Prostate gland (tissue), 2 donors: Measurements from ENCODE around the gene HIVEP3. TPM values are rescaled to one million over a fixed set of nuclear protein-coding genes. Genes with fewer than 3 reads are reported as not detected.

ENCODE experiments used
- DNase-seq: peaks from one replicate; pipeline ENCODE4 v3.0.0-alpha.2; 2019; ENCODE audit warnings: low spot score
- H3K27ac ChIP-seq, 2 donors: fragments of 200-600 bp; sonication (generic); 2 replicates each; pipeline ENCODE4 v1.5.1; 2017 to 2019
- H3K27me3 ChIP-seq: fragments of 200-600 bp; sonication (generic); replicated peaks from 2 replicates; pipeline ENCODE4 v1.5.1; 2019; ENCODE audit not compliant: insufficient read depth
- H3K36me3 ChIP-seq, 2 donors: fragments of 200-600 bp; sonication (generic); 1 replicate in 1 of 2; 2 replicates in 1 of 2; pipeline versions ENCODE4 v1.5.1 to v1.8.1; 2017 to 2019
- H3K4me1 ChIP-seq: fragments of 200-600 bp; sonication (generic); replicated peaks from 2 replicates; pipeline ENCODE4 v1.5.1; 2019
- H3K4me3 ChIP-seq, 2 donors: fragments of 200-600 bp; sonication (generic); 2 replicates each; pipeline ENCODE4 v1.5.1; 2017 to 2019
- H3K9me3 ChIP-seq: fragments of 200-600 bp; sonication (generic); 2 replicates; pipeline ENCODE4 v1.5.1; 2017
- POLR2A ChIP-seq: fragments of 450-650 bp; IDR thresholded peaks from one replicate; pipeline ENCODE4 v1.6.1; 2016; ENCODE audit warnings: antibody characterized with exemption, mild to moderate bottlenecking
- POLR2AphosphoS5 ChIP-seq: sonication (generic); formaldehyde crosslinking; IDR thresholded peaks from one replicate; pipeline ENCODE4 v1.6.1; 2017; ENCODE audit warnings: antibody characterized with exemption
- WGBS: methylation state at CpG from one replicate; pipeline ENCODE4 v1.1.5; 2018; 5-methylcytosine and 5-hydroxymethylcytosine counted together
- intact Hi-C: fragments of 100-400 bp; cut with DNase I; formaldehyde crosslinking; loops from one replicate; pipeline ENCODE4 v1.14.2; 2022
- total RNA-seq, 2 donors: library from RNA; depleted of rRNA; stranded (reverse); fragments of >200 nt; gene quantifications; one replicate each; pipeline ENCODE4 v1.1.0, GENCODE V29; 2016
- TF ChIP-seq, protein P1 (sequence below), 4 experiments: fragments of 200-600 bp in 2 of 4; fragments of 450-650 bp in 2 of 4; sonication (generic) in 2 of 4; IDR thresholded peaks; 1 replicate in 3 of 4; 2 replicates in 1 of 4; pipeline ENCODE4 v1.5.1; 2016 to 2019; ENCODE audit warnings: antibody characterized with exemption in 4 of 4, mild to moderate bottlenecking in 2 of 4, moderate library complexity in 2 of 4

HIVEP3 gene
- total RNA-seq, 2 donors from 2014 or later, result 9.3 to 11.2 TPM

GRCh38 chr1:41573194-41573593 lies 345.5 kb downstream of the HIVEP3 start:
- Histone ChIP-seq H3K4me3 (no peak overlapping the region), H3K27ac (no peak overlapping the region), H3K36me3 (no peaks in the 10 kb centered on the region), H3K9me3 (no peaks in the 10 kb centered on the region), H3K4me1 (no peaks in the 10 kb centered on the region), H3K27me3 (no peaks in the 10 kb centered on the region)
- TF ChIP-seq, protein P1, sequence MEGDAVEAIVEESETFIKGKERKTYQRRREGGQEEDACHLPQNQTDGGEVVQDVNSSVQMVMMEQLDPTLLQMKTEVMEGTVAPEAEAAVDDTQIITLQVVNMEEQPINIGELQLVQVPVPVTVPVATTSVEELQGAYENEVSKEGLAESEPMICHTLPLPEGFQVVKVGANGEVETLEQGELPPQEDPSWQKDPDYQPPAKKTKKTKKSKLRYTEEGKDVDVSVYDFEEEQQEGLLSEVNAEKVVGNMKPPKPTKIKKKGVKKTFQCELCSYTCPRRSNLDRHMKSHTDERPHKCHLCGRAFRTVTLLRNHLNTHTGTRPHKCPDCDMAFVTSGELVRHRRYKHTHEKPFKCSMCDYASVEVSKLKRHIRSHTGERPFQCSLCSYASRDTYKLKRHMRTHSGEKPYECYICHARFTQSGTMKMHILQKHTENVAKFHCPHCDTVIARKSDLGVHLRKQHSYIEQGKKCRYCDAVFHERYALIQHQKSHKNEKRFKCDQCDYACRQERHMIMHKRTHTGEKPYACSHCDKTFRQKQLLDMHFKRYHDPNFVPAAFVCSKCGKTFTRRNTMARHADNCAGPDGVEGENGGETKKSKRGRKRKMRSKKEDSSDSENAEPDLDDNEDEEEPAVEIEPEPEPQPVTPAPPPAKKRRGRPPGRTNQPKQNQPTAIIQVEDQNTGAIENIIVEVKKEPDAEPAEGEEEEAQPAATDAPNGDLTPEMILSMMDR (IDR thresholded peaks at IDR 0.05), result no peak
- no peak for TF ChIP-seq POLR2A
- no peak for TF ChIP-seq POLR2AphosphoS5
- WGBS, result 93% methylated on average over 3 of the region's 3 CpGs
- intact Hi-C loops, result loop anchor here (10.0 kb wide), 1 partner anchor 232 kb away; no protein-coding TSS in a partner anchor
- no peak for DNase-seq

GRCh38 chr1:41572224-41572623 lies 346.5 kb downstream of the HIVEP3 start:
- Histone ChIP-seq H3K27me3 (no peaks in the 10 kb centered on the region), H3K4me1 (no peaks in the 10 kb centered on the region), H3K4me3 (no peak overlapping the region), H3K36me3 (no peaks in the 10 kb centered on the region), H3K9me3 (no peaks in the 10 kb centered on the region), H3K27ac (no peak overlapping the region)
- TF ChIP-seq, protein P1 (IDR thresholded peaks at IDR 0.05), result no peak
- TF ChIP-seq POLR2A, result no peak
- TF ChIP-seq POLR2AphosphoS5, result no peak
- WGBS, result 86% methylated on average over 5 of the region's 5 CpGs
- intact Hi-C loops, result loop anchor here (10.0 kb wide), 1 partner anchor 233 kb away; no protein-coding TSS in a partner anchor
- no peak for DNase-seq

DNA sequence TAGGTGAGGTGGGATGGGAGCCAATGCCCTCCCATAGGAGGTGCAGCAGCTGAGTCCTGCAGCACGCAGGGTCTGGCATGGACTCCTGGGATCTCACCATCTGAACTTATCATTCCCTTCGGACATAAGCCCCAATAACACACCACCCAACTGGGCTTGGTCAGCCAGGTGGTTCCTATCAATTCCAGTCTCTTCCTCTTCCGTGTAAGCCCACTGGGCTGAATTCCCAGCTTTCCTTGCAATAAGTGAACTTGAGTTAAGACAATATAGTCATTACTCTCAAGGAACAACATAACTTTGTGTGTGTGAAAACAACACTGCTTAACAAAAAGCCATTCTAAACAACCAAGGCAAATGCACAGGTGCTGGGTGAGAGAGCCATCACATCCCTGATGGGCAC lies 347.7 kb downstream of the HIVEP3 start:
- no peak overlapping the region for H3K27ac ChIP-seq
- intact Hi-C loops, result loop anchor here (10.0 kb wide), 1 partner anchor 234 kb away; no protein-coding TSS in a partner anchor
- no peaks in the 10 kb centered on the region for H3K36me3 ChIP-seq
- H3K4me3 ChIP-seq, result no peak overlapping the region
- TF ChIP-seq POLR2AphosphoS5, result no peak
- no peaks in the 10 kb centered on the region for H3K9me3 ChIP-seq
- WGBS, result 68% methylated on average over 3 of the region's 3 CpGs
- H3K27me3 ChIP-seq, result no peaks in the 10 kb centered on the region
- DNase-seq, result no peak
- no peaks in the 10 kb centered on the region for H3K4me1 ChIP-seq

GRCh38 chr1:41568204-41568603 lies 350.5 kb downstream of the HIVEP3 start:
- no peaks in the 10 kb centered on the region for H3K4me1 ChIP-seq
- TF ChIP-seq POLR2AphosphoS5 (no peak), POLR2A (no peak)
- TF ChIP-seq, protein P1 (IDR thresholded peaks at IDR 0.05), result no peak
- H3K4me3 ChIP-seq, result no peak overlapping the region
- H3K36me3 ChIP-seq, result no peaks in the 10 kb centered on the region
- intact Hi-C loops, result no loop called here
- no peaks in the 10 kb centered on the region for H3K27me3 ChIP-seq
- no peak for DNase-seq
- no peak overlapping the region for H3K27ac ChIP-seq
- no peaks in the 10 kb centered on the region for H3K9me3 ChIP-seq
- WGBS, result 97% methylated on average over 9 of the region's 9 CpGs

- Histone ChIP-seq H3K9me3 (no peaks in the 10 kb centered on the region), H3K36me3 (no peaks in the 10 kb centered on the region), H3K4me3 (no peak overlapping the region), H3K27ac (no peak overlapping the region), H3K27me3 (no peaks in the 10 kb centered on the region), H3K4me1 (no peaks in the 10 kb centered on the region)
- WGBS, result 95% methylated on average over 2 of the region's 2 CpGs
- TF ChIP-seq POLR2AphosphoS5 (no peak), POLR2A (no peak)
- TF ChIP-seq, protein P1 (IDR thresholded peaks at IDR 0.05), result no peak
- intact Hi-C loops, result no loop called here
- DNase-seq, result no peak
Measured at GRCh38 chr1:41566969-41567368, 351.8 kb downstream of the HIVEP3 start.
